GM19193 (cell line): Measurements from ENCODE around the gene NEDD1.

Source experiments
- POLR2A ChIP-seq: IDR thresholded peaks from 4 replicates; pipeline ENCODE4 v1.6.1; 2011; ENCODE audit not compliant: insufficient read depth, insufficient read length; ENCODE audit errors: extremely low read depth

The NEDD1 gene

GRCh38 chr12:96886998-96887677 is 19.9 kb upstream of the NEDD1 start:
- TF ChIP-seq POLR2A, result no peak

GRCh38 chr12:96889273-96889933 is 17.7 kb upstream of the NEDD1 start:
- no peak for TF ChIP-seq POLR2A

- TF ChIP-seq POLR2A, result no peak
Measured at GRCh38 chr12:96890331-96890730, 16.7 kb upstream of the NEDD1 start.

DNA sequence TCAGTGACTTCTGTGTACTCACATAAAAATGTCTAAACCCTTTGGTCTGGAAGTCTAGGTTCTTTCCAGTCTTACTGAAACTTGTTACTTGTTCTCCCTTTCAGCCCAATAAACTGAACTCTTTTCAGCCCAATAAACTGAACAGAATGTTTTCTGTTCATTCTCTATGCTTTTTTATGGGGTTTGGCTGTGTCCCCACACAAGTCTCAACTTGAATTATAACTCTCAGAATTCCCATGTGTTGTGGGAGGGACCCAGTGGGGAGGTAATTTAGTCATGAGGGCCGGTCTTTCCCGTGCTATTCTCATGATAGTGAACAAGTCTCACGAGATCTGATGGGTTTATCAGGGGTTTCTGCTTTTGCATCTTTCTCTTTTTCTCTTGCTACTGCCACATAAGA is 15.0 kb upstream of the NEDD1 start:
- TF ChIP-seq POLR2A, result no peak

DNA sequence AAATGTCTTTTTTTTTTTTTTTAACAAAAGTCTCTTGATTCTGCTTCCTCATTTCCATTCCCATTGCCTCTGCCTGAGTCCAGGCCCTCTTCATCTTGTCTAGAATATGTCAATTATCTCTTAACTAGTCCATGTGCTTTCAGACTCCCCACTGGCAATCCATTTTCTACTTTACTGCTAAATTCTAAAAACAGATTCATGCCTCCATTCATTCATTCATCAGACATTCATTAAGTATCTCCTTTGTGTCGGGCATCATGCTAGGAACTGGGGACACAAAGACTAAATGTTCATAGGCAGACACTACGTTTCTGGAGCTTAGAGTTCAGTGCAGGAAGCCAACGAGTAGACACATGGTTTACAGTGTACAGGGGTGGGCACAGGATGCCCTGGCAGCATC is 9.6 kb upstream of the NEDD1 start:
- TF ChIP-seq POLR2A, result no peak

GRCh38 chr12:96901175-96901574 is 5.9 kb upstream of the NEDD1 start:
- no peak for TF ChIP-seq POLR2A

DNA sequence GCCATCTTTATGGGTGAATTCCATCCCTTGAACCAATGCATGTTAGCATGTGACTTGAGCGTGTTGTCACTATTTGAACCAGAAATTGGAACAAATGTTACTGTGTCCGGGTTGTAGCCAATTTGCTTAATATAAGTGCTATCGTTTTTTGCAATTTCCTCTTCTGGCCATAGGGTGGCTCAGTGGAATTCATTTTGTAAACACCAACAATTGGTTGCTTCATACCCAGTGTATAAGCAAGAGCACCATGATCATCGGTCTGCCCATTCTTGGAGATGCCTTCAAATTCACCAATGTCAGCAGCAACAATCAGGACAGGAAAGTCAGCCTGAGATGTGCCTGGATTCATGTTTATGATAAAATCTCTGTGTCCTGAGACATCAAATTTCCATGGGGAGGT is 5.0 kb upstream of the NEDD1 start:
- no peak for TF ChIP-seq POLR2A

- no peak for TF ChIP-seq POLR2A
Measured at GRCh38 chr12:96906498-96906848, 584 bp upstream of the NEDD1 start.

- no peak for TF ChIP-seq POLR2A
Measured at GRCh38 chr12:96907671-96908422, 790 bp downstream of the NEDD1 start.

- no peak for TF ChIP-seq POLR2A
Measured at GRCh38 chr12:96908423-96908675, 1.3 kb downstream of the NEDD1 start.

DNA sequence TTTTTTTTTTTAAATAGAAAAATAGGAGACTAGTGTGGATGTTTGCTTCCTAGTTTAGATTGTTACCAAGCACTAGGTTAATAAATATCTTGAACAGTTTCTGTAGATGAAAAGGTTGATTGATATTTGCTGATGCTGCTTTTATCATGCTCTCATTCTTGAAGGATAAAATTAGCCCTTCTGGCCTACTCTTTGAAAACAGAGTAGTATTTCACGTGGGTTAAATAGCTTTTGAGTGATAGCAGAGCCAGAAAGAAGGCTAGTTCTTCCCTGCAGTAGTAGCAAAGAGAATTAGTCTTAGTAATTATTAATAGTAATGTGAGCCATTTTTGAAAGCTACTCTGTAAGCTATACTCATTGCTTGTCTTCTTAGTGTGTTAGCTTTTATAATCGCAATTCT is 5.2 kb downstream of the NEDD1 start:
- no peak for TF ChIP-seq POLR2A

DNA sequence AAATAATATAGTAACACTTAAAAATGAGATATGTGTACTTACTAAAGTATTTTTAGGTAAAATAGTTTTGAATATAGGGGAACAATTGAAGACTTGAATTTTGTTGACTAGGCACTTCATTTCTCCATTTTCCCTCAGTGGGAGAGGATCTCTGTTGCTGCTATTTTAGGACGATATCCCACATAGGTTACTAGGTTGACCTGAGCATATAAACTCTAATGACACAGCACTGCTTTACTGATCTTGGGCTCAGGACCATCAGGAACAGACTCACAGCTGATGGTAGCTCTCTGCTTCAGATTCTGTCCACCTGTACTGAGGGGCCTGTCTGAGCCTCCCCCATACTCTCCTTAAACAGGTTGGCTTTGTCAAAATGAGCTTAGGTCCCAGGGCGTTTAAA is 5.9 kb downstream of the NEDD1 start:
- TF ChIP-seq POLR2A, result no peak

- TF ChIP-seq POLR2A, result no peak
Measured at GRCh38 chr12:96919510-96920210, 12.6 kb downstream of the NEDD1 start.

DNA sequence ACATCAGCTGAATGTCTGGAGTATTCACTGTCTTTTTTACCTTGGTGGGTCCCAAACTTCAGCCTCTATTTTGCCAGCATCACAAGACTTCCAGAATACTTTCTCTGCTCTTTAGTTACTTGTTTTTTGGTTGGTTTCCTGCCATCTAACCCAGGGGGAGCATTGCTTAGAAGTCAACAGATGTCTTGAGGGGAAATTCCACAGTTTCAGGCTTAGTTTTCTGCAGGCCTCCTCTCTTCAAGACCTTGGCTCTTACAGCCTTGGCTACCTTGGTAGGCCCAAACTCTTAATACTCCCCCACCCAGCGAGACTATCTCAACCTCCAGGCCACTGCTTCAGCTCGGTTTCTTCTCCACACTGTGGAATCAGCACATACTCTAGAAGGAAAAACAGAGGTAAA is 41.7 kb downstream of the NEDD1 start:
- no peak for TF ChIP-seq POLR2A

GRCh38 chr12:96979532-96979931 is 72.5 kb downstream of the NEDD1 start:
- TF ChIP-seq POLR2A, result no peak

DNA sequence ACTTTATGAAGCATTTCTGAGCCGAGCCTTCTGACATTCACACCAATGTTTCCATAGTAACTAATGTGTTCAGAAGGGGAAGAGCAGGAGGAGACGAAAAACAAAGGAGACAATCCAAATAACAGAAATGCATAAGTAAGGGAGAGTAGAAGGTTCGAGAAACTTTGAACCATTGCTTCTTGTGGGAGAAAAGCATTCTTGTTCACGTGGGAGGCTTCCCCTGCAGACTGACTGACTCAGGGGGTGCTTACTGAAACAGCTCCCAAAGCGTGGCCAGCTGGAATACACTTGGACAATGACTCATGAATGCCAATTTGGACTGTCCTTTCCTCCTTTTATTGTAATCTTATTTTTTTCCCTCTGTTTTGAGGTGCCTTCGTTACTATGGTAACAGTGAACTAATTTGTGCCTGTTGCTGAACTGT is 73.9 kb downstream of the NEDD1 start:
- TF ChIP-seq POLR2A, result no peak

DNA sequence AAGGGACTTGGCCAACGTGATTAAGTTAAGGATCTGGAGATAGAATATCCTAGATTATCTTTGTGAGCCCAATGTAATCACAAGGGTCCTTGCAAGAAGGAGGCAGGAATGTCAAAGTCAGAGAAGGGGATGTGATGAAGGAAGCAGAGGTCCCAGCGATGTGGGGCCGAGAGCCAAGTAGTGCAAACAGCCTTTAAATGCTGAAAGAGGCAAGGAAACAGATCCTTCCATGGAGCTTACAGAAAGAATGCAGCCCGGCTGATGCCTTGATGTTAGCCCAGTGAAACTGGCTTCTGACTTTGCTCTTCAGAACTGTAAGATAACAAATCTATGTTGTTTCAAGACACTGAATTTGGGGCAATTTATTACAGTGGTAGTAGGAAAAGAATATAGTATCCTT is 74.9 kb downstream of the NEDD1 start:
- no peak for TF ChIP-seq POLR2A

GRCh38 chr12:96982671-96983070 is 75.6 kb downstream of the NEDD1 start:
- TF ChIP-seq POLR2A, result no peak
